SU-DHL-6 (cell line): ENCODE results near the gene DTYMK.

Experiments used
- H2AFZ ChIP-seq: fragments of 200-600 bp; sonication (generic); 2 replicates; pipeline ENCODE4 v1.6.1; 2014; ENCODE audit warnings: low read depth, mild to moderate bottlenecking, moderate library complexity, mixed read lengths, antibody characterized with exemption, low read length; ENCODE audit not compliant: severe bottlenecking
- H3F3A ChIP-seq: fragments of 200-600 bp; shearing (Covaris generic); 2 replicates; pipeline ENCODE4 v1.6.0; 2016; ENCODE audit warnings: antibody characterized with exemption, mild to moderate bottlenecking; ENCODE audit not compliant: insufficient read depth
- H3K27ac ChIP-seq: fragments of 200-600 bp; sonication (generic); 2 replicates; pipeline ENCODE4 v1.5.1; 2016; ENCODE audit warnings: low read depth, mild to moderate bottlenecking, low read length, moderate library complexity, mixed read lengths
- H3K27me3 ChIP-seq: fragments of 200-600 bp; sonication (generic), shearing (Covaris generic); 2 replicates; pipeline ENCODE4 v1.6.0; 2014; ENCODE audit warnings: mild to moderate bottlenecking, low read length
- H3K36me3 ChIP-seq: fragments of 200-600 bp; sonication (generic); 2 replicates; pipeline ENCODE4 v1.6.1; 2014; ENCODE audit warnings: mild to moderate bottlenecking, low read length, mixed read lengths
- H3K4me2 ChIP-seq: fragments of 300-600, 200-600 bp; shearing (Covaris generic), sonication (generic); 2 replicates; pipeline ENCODE4 v1.6.0; 2014; ENCODE audit warnings: low read length, low read depth, mild to moderate bottlenecking; ENCODE audit not compliant: poor library complexity, severe bottlenecking
- H3K4me3 ChIP-seq: fragments of 200-600 bp; sonication (generic); 2 replicates; pipeline ENCODE4 v1.5.1; 2014; ENCODE audit warnings: antibody characterized with exemption, low read length, mild to moderate bottlenecking, mixed read lengths; ENCODE audit not compliant: insufficient read depth, poor library complexity, severe bottlenecking
- H3K79me2 ChIP-seq: fragments of 200-600 bp; sonication (generic); 2 replicates; pipeline ENCODE4 v1.6.1; 2014; ENCODE audit warnings: mild to moderate bottlenecking, low read length, moderate library complexity; ENCODE audit not compliant: insufficient read depth
- H3K9ac ChIP-seq: fragments of 200-600 bp; sonication (generic); 2 replicates; pipeline ENCODE4 v1.7.0; 2014; ENCODE audit warnings: mild to moderate bottlenecking, low read length
- H3K9me2 ChIP-seq: fragments of 200-600 bp; sonication (generic); replicated peaks from 2 replicates; pipeline ENCODE4 v1.6.1; 2014; ENCODE audit warnings: low read length; ENCODE audit not compliant: insufficient read depth
- H3K9me3 ChIP-seq: fragments of 200-600 bp; sonication (generic); 2 replicates; pipeline ENCODE4 v1.6.1; 2014; ENCODE audit warnings: low read length, mixed read lengths; ENCODE audit not compliant: insufficient read depth
- H4K20me1 ChIP-seq: fragments of 200-600 bp; sonication (generic); 2 replicates; pipeline ENCODE4 v1.6.1; 2014; ENCODE audit warnings: low read depth, mild to moderate bottlenecking, antibody characterized with exemption, low read length, moderate library complexity, mixed read lengths
- CTCF ChIP-seq: fragments of 200-600 bp; sonication (generic); IDR thresholded peaks from one replicate; pipeline ENCODE4 v1.5.1; 2017; ENCODE audit warnings: antibody characterized with exemption, mild to moderate bottlenecking, low read length, moderate library complexity; ENCODE audit not compliant: insufficient read depth, poor library complexity, severe bottlenecking
- EZH2phosphoT487 ChIP-seq: fragments of 200-600 bp; sonication (generic), shearing (Covaris generic); conservative IDR thresholded peaks from 2 replicates; pipeline ENCODE4 v1.6.1; 2018; ENCODE audit warnings: mild to moderate bottlenecking, antibody characterized with exemption, low read length, moderate library complexity, mixed read lengths

The DTYMK gene

GRCh38 chr2:241676665-241677064, 9.9 kb downstream of the DTYMK start:
- Histone ChIP-seq H3K4me2 (no peak overlapping the region), H3F3A (no peaks in the 10 kb centered on the region), H3K27ac (no peak overlapping the region), H3K27me3 (no peaks in the 10 kb centered on the region), H3K9ac (no peak overlapping the region), H4K20me1 (no peaks in the 10 kb centered on the region), H3K36me3 (0 out of 2 replicates have a peak, but pooled peaks cover 3% of the 10 kb centered on the region), H3K9me3 (no peaks in the 10 kb centered on the region), H3K9me2 (no peaks in the 10 kb centered on the region), H3K4me3 (no peak overlapping the region), H3K79me2 (peaks cover 5% of the 10 kb centered on the region; the same call in 1 of the 2 replicates), H2AFZ (no peak overlapping the region)
- TF ChIP-seq CTCF = no peak
- TF ChIP-seq EZH2phosphoT487 = no peak

- H3K36me3 ChIP-seq = 0 out of 2 replicates have a peak, but pooled peaks cover 3% of the 10 kb centered on the region
- no peak for TF ChIP-seq CTCF
- TF ChIP-seq EZH2phosphoT487 = no peak
- H3K9ac ChIP-seq = no peak overlapping the region
- no peaks in the 10 kb centered on the region for H4K20me1 ChIP-seq
- no peaks in the 10 kb centered on the region for H3K9me2 ChIP-seq
- no peak overlapping the region for H2AFZ ChIP-seq
- H3K27ac ChIP-seq = no peak overlapping the region
- no peak overlapping the region for H3K4me2 ChIP-seq
- H3K9me3 ChIP-seq = no peaks in the 10 kb centered on the region
- H3K4me3 ChIP-seq = no peak overlapping the region
- no peaks in the 10 kb centered on the region for H3F3A ChIP-seq
- H3K27me3 ChIP-seq = no peaks in the 10 kb centered on the region
- no peaks in the 10 kb centered on the region for H3K79me2 ChIP-seq
These were observed 10.7 kb downstream of the DTYMK start for GRCh38 chr2:241675885-241676284.

- Histone ChIP-seq H3K9me3 (no peaks in the 10 kb centered on the region), H3K9me2 (no peaks in the 10 kb centered on the region), H3F3A (no peaks in the 10 kb centered on the region), H3K36me3 (no peaks in the 10 kb centered on the region), H4K20me1 (no peaks in the 10 kb centered on the region), H3K9ac (no peak overlapping the region), H3K4me2 (no peak overlapping the region), H2AFZ (no peak overlapping the region), H3K79me2 (no peaks in the 10 kb centered on the region), H3K27me3 (no peaks in the 10 kb centered on the region), H3K4me3 (no peak overlapping the region), H3K27ac (no peak overlapping the region)
- TF ChIP-seq CTCF (no peak), EZH2phosphoT487 (no peak)
These were observed 12.6 kb downstream of the DTYMK start for GRCh38 chr2:241673797-241674725.
